HepG2 (cell line): ENCODE measurements around the gene MCRIP2. TPM values are rescaled to one million over a fixed set of nuclear protein-coding genes. Genes with fewer than 3 reads are reported as not detected.

Experiments
- ATAC-seq: fragments of 200-7000 bp; cut with Tn5 transposase; 3 replicates; pipeline ENCODE4 v1.9.1; 2020; ENCODE audit warnings: mild to moderate bottlenecking, moderate library complexity
- BruUV-seq: library from RNA; stranded (reverse); fragments of 400-500 nt; replicated peaks from 2 replicates; lab custom pipeline; 2021; lab: Mats Ljungman, UMichigan
- CTCF ChIA-PET: fragments of 300-600 bp; formaldehyde crosslinking; extraction: SDS; loops from one replicate; lab custom pipeline; 2021; ENCODE audit warnings: low total read pairs, inconsistent platforms, low intra/inter-chr PET ratio; lab: Yijun Ruan, JAX
- POLR2A ChIA-PET: fragments of 350-600 bp; sonication (Branson Sonifier 250); formaldehyde crosslinking; loops from one replicate; lab custom pipeline; 2020; ENCODE audit warnings: antibody characterized with exemption, inconsistent platforms; lab: Yijun Ruan, JAX
- DNase-seq: peaks from one replicate; pipeline ENCODE4 v3.0.0-alpha.2; 2015; ENCODE audit warnings: low spot score
- FAIRE-seq: peaks from 3 replicates; lab custom pipeline; 2011; peaks lifted over from hg19 to GRCh38; lab: Jason Lieb, UNC
- H2AFZ ChIP-seq: one replicate; pipeline ENCODE4 v1.6.1; 2011; ENCODE audit warnings: low read length, inconsistent platforms
- H3K27ac ChIP-seq: fragments of 300-600 bp; 3 replicates; pipeline ENCODE4 v1.8.0; 2011; ENCODE audit warnings: mixed run types, mild to moderate bottlenecking, mixed read lengths, low read length, inconsistent platforms; ENCODE audit not compliant: insufficient read depth; ENCODE audit errors: extremely low read length
- H3K27me3 ChIP-seq, 2 experiments: fragments of 200-600 bp in 1 of 2; 2 replicates in 1 of 2; 3 replicates in 1 of 2; pipeline versions ENCODE4 v1.6.0 to v1.8.0; 2011; ENCODE audit warnings: low read length in 2 of 2, mild to moderate bottlenecking in 2 of 2, moderate library complexity in 2 of 2, inconsistent platforms in 1 of 2; ENCODE audit not compliant: insufficient read depth in 2 of 2, control insufficient read depth in 1 of 2
- H3K36me3 ChIP-seq, 2 experiments: fragments of 200-600 bp in 1 of 2; replicated peaks in 1 of 2; 2 replicates in 1 of 2; 3 replicates in 1 of 2; pipeline versions ENCODE4 v1.5.1 to v1.8.0; 2011; ENCODE audit warnings: low read length in 2 of 2, inconsistent platforms in 1 of 2; ENCODE audit not compliant: insufficient read depth in 2 of 2, control insufficient read depth in 1 of 2
- H3K4me1 ChIP-seq: 2 replicates; pipeline ENCODE4 v1.5.1; 2012; ENCODE audit warnings: low read length, inconsistent platforms; ENCODE audit not compliant: insufficient read depth
- H3K4me2 ChIP-seq: 2 replicates; pipeline ENCODE4 v1.6.0; 2011; ENCODE audit warnings: low read depth, low read length, inconsistent platforms
- H3K4me3 ChIP-seq, 3 experiments: fragments of 200-600 bp in 1 of 3; sonication (generic), shearing (Covaris generic) in 1 of 3; replicated peaks in 1 of 3; 2 replicates each; pipeline ENCODE4 v1.5.1; 2011 to 2016; ENCODE audit warnings: low read length in 3 of 3, inconsistent platforms in 2 of 3, low read depth in 2 of 3, mild to moderate bottlenecking in 2 of 3, control low read depth in 1 of 3, mixed read lengths in 1 of 3; ENCODE audit not compliant: insufficient read depth in 1 of 3
- H3K79me2 ChIP-seq: one replicate; pipeline ENCODE4 v1.6.1; 2011; ENCODE audit warnings: low read length, inconsistent platforms; ENCODE audit not compliant: insufficient read depth
- H3K9ac ChIP-seq: 2 replicates; pipeline ENCODE4 v1.6.0; 2011; ENCODE audit warnings: mild to moderate bottlenecking, low read depth, low read length, inconsistent platforms; ENCODE audit not compliant: insufficient read depth
- H3K9me3 ChIP-seq: 2 replicates; pipeline ENCODE4 v1.5.1; 2012; ENCODE audit warnings: mild to moderate bottlenecking, low read length
- H4K20me1 ChIP-seq: 2 replicates; pipeline ENCODE4 v1.6.0; 2011; ENCODE audit warnings: inconsistent platforms, mild to moderate bottlenecking, low read length, moderate library complexity; ENCODE audit not compliant: insufficient read depth
- AGO2 ChIP-seq: fragments of 200-400 bp; formaldehyde crosslinking; optimal IDR thresholded peaks from 2 replicates; pipeline ENCODE3; 2017; ENCODE audit warnings: mild to moderate bottlenecking, low read depth, low read length, moderate library complexity
- HOXA3 ChIP-seq: sonication (generic); formaldehyde crosslinking; IDR thresholded peaks from 2 replicates; pipeline ENCODE4 v1.5.0; 2020; ENCODE audit warnings: missing genetic modification reagents
- MLLT10 ChIP-seq: sonication (generic); formaldehyde crosslinking; IDR thresholded peaks from 2 replicates; pipeline ENCODE4 v1.4.0; 2020; ENCODE audit warnings: missing genetic modification reagents
- NONO ChIP-seq, 2 experiments: fragments of 450-650 bp in 1 of 2; sonication (generic) in 1 of 2; formaldehyde crosslinking in 1 of 2; IDR thresholded peaks in 1 of 2; conservative IDR thresholded peaks in 1 of 2; 2 replicates each; pipeline versions ENCODE4 v1.6.1 to v1.8.0; 2017 to 2022; ENCODE audit warnings: mild to moderate bottlenecking in 1 of 2, missing genetic modification reagents in 1 of 2, moderate library complexity in 1 of 2
- POLR2A ChIP-seq, 2 experiments: IDR thresholded peaks; 2 replicates each; pipeline ENCODE4 v1.6.1; 2011; ENCODE audit warnings: low read depth in 2 of 2, low read length in 2 of 2, mild to moderate bottlenecking in 1 of 2, moderate library complexity in 1 of 2; ENCODE audit not compliant: insufficient read depth in 1 of 2
- ZBTB38 ChIP-seq: sonication (generic); formaldehyde crosslinking; IDR thresholded peaks from 2 replicates; pipeline ENCODE4 v1.5.1; 2020; ENCODE audit warnings: mild to moderate bottlenecking, missing genetic modification reagents
- ZNF33A ChIP-seq: sonication (generic); formaldehyde crosslinking; IDR thresholded peaks from 2 replicates; pipeline ENCODE4 v1.5.1; 2020; ENCODE audit warnings: missing genetic modification reagents, mild to moderate bottlenecking, moderate library complexity, borderline replicate concordance
- ZNF468 ChIP-seq: sonication (generic); formaldehyde crosslinking; IDR thresholded peaks from 2 replicates; pipeline ENCODE4 v1.8.0; 2022; ENCODE audit warnings: mild to moderate bottlenecking, moderate library complexity, missing genetic modification reagents
- WGBS: methylation state at CpG from one replicate; pipeline ENCODE4 v1.1.6; 2017; ENCODE audit warnings: low lambda C conversion rate; 5-methylcytosine and 5-hydroxymethylcytosine counted together
- in situ Hi-C: cut with HindIII; loops from 2 replicates; pipeline ENCODE4 v1.10.0; 2017; ENCODE audit warnings: low pct_unique_long_range_greater_than_20kb; ENCODE audit not compliant: extremely low pct_ligation_motif_present
- intact Hi-C: fragments of 100-400 bp; cut with micrococcal nuclease; formaldehyde crosslinking; loops from one replicate; pipeline ENCODE4 v1.10.0; 2022; ENCODE audit not compliant: unreplicated experiment
- polyA plus RNA-seq, 8 experiments: library from polyadenylated mRNA; depleted of rRNA in 3 of 8; stranded (reverse) in 7 of 8; unstranded in 1 of 8; fragments of >200 nt; fragmentation: Illumina TruSeq in 4 of 8; extraction: Trizol in 4 of 8; gene quantifications; 2 replicates each; pipeline versions ENCODE4 v1.2.1 to v1.2.3, GENCODE V29; 2011 to 2016; ENCODE audit warnings: low read depth in 4 of 8, missing spikeins in 1 of 8, mixed read lengths in 1 of 8; ENCODE audit not compliant: insufficient read depth in 1 of 8
- total RNA-seq, 5 experiments: library from RNA; depleted of rRNA; stranded (reverse); fragments of >200 nt; fragmentation: Illumina TruSeq; extraction: Trizol; gene quantifications; 2 replicates each; pipeline ENCODE4 v1.2.3, GENCODE V29; 2016; ENCODE audit warnings: low read depth in 1 of 5
- TF ChIP-seq, protein P1 (sequence below): sonication (generic); formaldehyde crosslinking; IDR thresholded peaks from 2 replicates; pipeline ENCODE4 v1.5.1; 2020; ENCODE audit warnings: mild to moderate bottlenecking, missing genetic modification reagents, borderline replicate concordance
- TF ChIP-seq, protein P2 (sequence below): sonication (generic); formaldehyde crosslinking; IDR thresholded peaks from 2 replicates; pipeline ENCODE4 v1.5.0; 2020; ENCODE audit warnings: missing genetic modification reagents

The MCRIP2 gene
- total and polyA plus RNA-seq, 2 of the 13 experiments (the other 11 are each of a cell fraction or from before 2014, with no cell fraction given), result 39.6 to 76.7 TPM

DNA sequence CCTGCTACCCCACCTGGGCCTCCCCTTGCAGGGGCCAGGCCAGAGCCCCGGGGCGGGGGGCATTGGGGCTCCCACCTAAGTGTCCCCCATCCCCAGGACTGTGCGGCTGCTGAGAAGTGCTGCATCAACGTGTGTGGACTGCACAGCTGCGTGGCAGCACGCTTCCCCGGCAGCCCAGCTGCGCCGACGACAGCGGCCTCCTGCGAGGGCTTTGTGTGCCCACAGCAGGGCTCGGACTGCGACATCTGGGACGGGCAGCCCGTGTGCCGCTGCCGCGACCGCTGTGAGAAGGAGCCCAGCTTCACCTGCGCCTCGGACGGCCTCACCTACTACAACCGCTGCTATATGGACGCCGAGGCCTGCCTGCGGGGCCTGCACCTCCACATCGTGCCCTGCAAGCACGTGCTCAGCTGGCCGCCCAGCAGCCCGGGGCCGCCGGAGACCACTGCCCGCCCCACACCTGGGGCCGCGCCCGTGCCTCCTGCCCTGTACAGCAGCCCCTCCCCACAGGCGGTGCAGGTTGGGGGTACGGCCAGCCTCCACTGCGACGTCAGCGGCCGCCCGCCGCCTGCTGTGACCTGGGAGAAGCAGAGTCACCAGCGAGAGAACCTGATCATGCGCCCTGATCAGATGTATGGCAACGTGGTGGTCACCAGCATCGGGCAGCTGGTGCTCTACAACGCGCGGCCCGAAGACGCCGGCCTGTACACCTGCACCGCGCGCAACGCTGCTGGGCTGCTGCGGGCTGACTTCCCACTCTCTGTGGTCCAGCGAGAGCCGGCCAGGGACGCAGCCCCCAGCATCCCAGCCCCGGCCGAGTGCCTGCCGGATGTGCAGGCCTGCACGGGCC lies 8.9 kb upstream of the MCRIP2 start:
- intact Hi-C loops, result no loop called here
- WGBS, result 98% methylated on average over 39 of the region's 67 CpGs
- CTCF ChIA-PET, result no interaction called here
- POLR2A ChIA-PET, result no interaction called here
- no peak for DNase-seq
- no peak overlapping the region for H3K9ac ChIP-seq
- FAIRE-seq, result no peak
- no peak overlapping the region for H2AFZ ChIP-seq
- H3K27me3 ChIP-seq, result no peaks in the 10 kb centered on the region
- no peaks in the 10 kb centered on the region for H4K20me1 ChIP-seq
- TF ChIP-seq NONO (IDR thresholded peaks at IDR 0.05) (no peak), NONO (CRISPR knock-in tag; conservative IDR thresholded peaks at IDR 0.05) (0 out of 2 replicates have a peak, but pooled peaks have one; percentile 15), MLLT10 (no peak), AGO2 (peak; percentile 60), HOXA3 (CRISPR knock-in tag) (no peak), ZBTB38 (CRISPR knock-in tag) (peak; percentile 77), ZNF33A (CRISPR knock-in tag) (no peak), POLR2A (IDR thresholded peaks at IDR 0.05; ENCODE audit: insufficient read depth in 1 of 2, low read depth in 2 of 2, low read length in 2 of 2) (peak in 1 of 2 experiments; percentile 42; a peak in 1 of 4 replicates), ZNF468 (CRISPR knock-in tag) (no peak)
- TF ChIP-seq, protein P1, sequence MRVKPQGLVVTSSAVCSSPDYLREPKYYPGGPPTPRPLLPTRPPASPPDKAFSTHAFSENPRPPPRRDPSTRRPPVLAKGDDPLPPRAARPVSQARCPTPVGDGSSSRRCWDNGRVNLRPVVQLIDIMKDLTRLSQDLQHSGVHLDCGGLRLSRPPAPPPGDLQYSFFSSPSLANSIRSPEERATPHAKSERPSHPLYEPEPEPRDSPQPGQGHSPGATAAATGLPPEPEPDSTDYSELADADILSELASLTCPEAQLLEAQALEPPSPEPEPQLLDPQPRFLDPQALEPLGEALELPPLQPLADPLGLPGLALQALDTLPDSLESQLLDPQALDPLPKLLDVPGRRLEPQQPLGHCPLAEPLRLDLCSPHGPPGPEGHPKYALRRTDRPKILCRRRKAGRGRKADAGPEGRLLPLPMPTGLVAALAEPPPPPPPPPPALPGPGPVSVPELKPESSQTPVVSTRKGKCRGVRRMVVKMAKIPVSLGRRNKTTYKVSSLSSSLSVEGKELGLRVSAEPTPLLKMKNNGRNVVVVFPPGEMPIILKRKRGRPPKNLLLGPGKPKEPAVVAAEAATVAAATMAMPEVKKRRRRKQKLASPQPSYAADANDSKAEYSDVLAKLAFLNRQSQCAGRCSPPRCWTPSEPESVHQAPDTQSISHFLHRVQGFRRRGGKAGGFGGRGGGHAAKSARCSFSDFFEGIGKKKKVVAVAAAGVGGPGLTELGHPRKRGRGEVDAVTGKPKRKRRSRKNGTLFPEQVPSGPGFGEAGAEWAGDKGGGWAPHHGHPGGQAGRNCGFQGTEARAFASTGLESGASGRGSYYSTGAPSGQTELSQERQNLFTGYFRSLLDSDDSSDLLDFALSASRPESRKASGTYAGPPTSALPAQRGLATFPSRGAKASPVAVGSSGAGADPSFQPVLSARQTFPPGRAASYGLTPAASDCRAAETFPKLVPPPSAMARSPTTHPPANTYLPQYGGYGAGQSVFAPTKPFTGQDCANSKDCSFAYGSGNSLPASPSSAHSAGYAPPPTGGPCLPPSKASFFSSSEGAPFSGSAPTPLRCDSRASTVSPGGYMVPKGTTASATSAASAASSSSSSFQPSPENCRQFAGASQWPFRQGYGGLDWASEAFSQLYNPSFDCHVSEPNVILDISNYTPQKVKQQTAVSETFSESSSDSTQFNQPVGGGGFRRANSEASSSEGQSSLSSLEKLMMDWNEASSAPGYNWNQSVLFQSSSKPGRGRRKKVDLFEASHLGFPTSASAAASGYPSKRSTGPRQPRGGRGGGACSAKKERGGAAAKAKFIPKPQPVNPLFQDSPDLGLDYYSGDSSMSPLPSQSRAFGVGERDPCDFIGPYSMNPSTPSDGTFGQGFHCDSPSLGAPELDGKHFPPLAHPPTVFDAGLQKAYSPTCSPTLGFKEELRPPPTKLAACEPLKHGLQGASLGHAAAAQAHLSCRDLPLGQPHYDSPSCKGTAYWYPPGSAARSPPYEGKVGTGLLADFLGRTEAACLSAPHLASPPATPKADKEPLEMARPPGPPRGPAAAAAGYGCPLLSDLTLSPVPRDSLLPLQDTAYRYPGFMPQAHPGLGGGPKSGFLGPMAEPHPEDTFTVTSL (CRISPR knock-in tag), result no peak
- TF ChIP-seq, protein P2, sequence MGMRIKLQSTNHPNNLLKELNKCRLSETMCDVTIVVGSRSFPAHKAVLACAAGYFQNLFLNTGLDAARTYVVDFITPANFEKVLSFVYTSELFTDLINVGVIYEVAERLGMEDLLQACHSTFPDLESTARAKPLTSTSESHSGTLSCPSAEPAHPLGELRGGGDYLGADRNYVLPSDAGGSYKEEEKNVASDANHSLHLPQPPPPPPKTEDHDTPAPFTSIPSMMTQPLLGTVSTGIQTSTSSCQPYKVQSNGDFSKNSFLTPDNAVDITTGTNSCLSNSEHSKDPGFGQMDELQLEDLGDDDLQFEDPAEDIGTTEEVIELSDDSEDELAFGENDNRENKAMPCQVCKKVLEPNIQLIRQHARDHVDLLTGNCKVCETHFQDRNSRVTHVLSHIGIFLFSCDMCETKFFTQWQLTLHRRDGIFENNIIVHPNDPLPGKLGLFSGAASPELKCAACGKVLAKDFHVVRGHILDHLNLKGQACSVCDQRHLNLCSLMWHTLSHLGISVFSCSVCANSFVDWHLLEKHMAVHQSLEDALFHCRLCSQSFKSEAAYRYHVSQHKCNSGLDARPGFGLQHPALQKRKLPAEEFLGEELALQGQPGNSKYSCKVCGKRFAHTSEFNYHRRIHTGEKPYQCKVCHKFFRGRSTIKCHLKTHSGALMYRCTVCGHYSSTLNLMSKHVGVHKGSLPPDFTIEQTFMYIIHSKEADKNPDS (CRISPR knock-in tag), result peak; percentile 47; the same call in 1 of the 2 replicates
- TF ChIP-seq, all 625 proteins: peak for 5
- Histone ChIP-seq H3K4me3 (no peak overlapping the region), H3K4me2 (no peak overlapping the region), H3K9me3 (no peaks in the 10 kb centered on the region), H3K79me2 (peaks cover 6% of the 10 kb centered on the region), H3K27ac (no peak overlapping the region), H3K4me1 (peaks cover 37% of the 10 kb centered on the region), H3K36me3 (peaks cover 0 to 4% of the 10 kb centered on the region in 2 experiments; a peak in 1 of 5 replicates)
- no peak for ATAC-seq
- in situ Hi-C loops, result no loop called here
- no TSS peak for BruUV-seq
